Measurements from ENCODE around the gene GNB1. TPM values are rescaled to one million over a fixed set of nuclear protein-coding genes. Genes with fewer than 3 reads are reported as not detected.

The GNB1 gene
- total and polyA plus RNA-seq, 9 of the 15 experiments (the other 6 are each of a cell fraction or from before 2014, with no cell fraction given), result 34.3 to 388 (median 114) TPM

DNA sequence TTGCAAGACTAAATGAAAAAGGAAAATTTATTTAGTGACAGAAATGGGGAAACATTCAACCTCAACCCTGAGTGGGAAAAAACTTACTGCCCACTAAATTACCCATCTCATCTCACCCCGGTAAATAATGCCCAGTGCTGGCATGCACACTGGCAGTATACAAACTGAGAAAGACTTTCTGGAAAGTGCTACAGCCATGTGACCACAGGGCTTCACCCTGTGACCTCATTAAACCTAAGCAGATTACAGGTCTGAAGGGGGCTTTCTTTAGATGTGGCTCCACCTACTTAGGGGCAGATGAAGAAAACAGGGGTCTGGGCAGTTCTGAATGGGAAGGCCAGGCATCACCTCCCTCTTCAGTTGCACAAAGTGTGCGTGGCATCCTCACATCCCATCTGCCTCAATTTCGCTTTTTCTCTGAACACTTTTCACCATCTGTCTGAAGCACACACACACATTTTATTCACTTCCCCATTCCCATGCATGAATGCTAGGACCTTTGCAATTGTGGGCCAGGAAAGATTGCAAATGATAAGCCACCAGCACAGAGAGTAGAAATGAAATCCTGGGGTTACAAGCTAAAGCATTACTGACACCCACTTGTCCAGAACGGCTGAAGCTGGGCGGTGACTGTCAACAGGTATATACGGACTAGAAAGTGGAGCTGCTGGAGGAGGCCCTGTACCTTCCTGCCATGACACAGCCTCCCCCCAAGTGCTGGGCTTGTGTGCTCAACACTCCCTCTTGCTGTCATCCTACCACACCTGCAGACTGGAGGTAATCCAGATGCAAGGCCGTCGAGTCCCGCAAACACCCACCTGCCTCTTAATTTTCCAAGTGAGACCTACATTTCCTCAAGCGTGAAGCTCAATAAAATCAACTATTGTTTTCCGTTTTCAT, 115.3 kb downstream of the GNB1 start (continued):
- TF ChIP-seq AFF1 (IDR thresholded peaks at IDR 0.05; ENCODE audit: low read depth in 1 of 2, partially characterized antibody in 2 of 2) (peak in 1 of 2 experiments; percentile 24), ZNF740 (CRISPR knock-in tag; IDR thresholded peaks at IDR 0.05) (no peak), ZNF740 (tag; IDR thresholded peaks at IDR 0.05) (no peak), CREB1 (IDR thresholded peaks at IDR 0.05) (0 out of 2 replicates have a peak, but pooled peaks have one; percentile 16), CREB1 (CRISPR knock-in tag; IDR thresholded peaks at IDR 0.05) (no peak)
- TF ChIP-seq, protein P1, sequence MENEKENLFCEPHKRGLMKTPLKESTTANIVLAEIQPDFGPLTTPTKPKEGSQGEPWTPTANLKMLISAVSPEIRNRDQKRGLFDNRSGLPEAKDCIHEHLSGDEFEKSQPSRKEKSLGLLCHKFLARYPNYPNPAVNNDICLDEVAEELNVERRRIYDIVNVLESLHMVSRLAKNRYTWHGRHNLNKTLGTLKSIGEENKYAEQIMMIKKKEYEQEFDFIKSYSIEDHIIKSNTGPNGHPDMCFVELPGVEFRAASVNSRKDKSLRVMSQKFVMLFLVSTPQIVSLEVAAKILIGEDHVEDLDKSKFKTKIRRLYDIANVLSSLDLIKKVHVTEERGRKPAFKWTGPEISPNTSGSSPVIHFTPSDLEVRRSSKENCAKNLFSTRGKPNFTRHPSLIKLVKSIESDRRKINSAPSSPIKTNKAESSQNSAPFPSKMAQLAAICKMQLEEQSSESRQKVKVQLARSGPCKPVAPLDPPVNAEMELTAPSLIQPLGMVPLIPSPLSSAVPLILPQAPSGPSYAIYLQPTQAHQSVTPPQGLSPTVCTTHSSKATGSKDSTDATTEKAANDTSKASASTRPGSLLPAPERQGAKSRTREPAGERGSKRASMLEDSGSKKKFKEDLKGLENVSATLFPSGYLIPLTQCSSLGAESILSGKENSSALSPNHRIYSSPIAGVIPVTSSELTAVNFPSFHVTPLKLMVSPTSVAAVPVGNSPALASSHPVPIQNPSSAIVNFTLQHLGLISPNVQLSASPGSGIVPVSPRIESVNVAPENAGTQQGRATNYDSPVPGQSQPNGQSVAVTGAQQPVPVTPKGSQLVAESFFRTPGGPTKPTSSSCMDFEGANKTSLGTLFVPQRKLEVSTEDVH (IDR thresholded peaks at IDR 0.05; ENCODE audit: low read depth, partially characterized antibody), result no peak
